H1 (cell line): ENCODE measurements around the gene ATR. TPM values are rescaled to one million over a fixed set of nuclear protein-coding genes. Genes with fewer than 3 reads are reported as not detected.

Experiments used
- BRCA1 ChIP-seq: IDR thresholded peaks from 2 replicates; pipeline ENCODE4 v1.6.1; 2012; ENCODE audit warnings: low read depth, low read length, improper control_type of control experiment
- CBX5 ChIP-seq: fragments of 300-800, 300-1000 bp; sonication (generic); IDR thresholded peaks from 2 replicates; pipeline ENCODE4 v1.7.1; 2016; ENCODE audit warnings: antibody characterized with exemption, low read length, low read depth
- CHD1 ChIP-seq: IDR thresholded peaks from 2 replicates; pipeline ENCODE4 v1.6.1; 2012; ENCODE audit warnings: low read depth, low read length, improper control_type of control experiment
- EGR1 ChIP-seq: IDR thresholded peaks from 2 replicates; pipeline ENCODE4 v1.6.1; 2011; ENCODE audit warnings: low read depth, low read length, borderline replicate concordance
- EZH2 ChIP-seq: fragments of 200-600 bp; sonication (generic); IDR thresholded peaks from 2 replicates; pipeline ENCODE4 v1.7.1; 2012; ENCODE audit warnings: low read depth, mild to moderate bottlenecking, moderate library complexity, low read length, inconsistent platforms; ENCODE audit not compliant: severe bottlenecking
- FOSL1 ChIP-seq: IDR thresholded peaks from 2 replicates; pipeline ENCODE4 v1.6.1; 2011; ENCODE audit warnings: mild to moderate bottlenecking, low read depth, low read length, moderate library complexity; ENCODE audit not compliant: insufficient read depth
- GABPA ChIP-seq: IDR thresholded peaks from 2 replicates; pipeline ENCODE4 v1.6.1; 2011; ENCODE audit warnings: mild to moderate bottlenecking, low read length, moderate library complexity, borderline replicate concordance; ENCODE audit not compliant: insufficient read depth
- GTF2F1 ChIP-seq: IDR thresholded peaks from 2 replicates; pipeline ENCODE4 v1.6.1; 2012; ENCODE audit warnings: low read depth, low read length, improper control_type of control experiment, borderline replicate concordance
- HDAC2 ChIP-seq, 2 experiments: fragments of 300-600 bp in 1 of 2; sonication (generic) in 1 of 2; IDR thresholded peaks; 2 replicates each; pipeline ENCODE4 v1.6.1; 2011 to 2012; ENCODE audit warnings: low read depth in 2 of 2, low read length in 2 of 2, mild to moderate bottlenecking in 2 of 2, moderate library complexity in 2 of 2, borderline replicate concordance in 1 of 2, inconsistent platforms in 1 of 2
- JUND ChIP-seq: IDR thresholded peaks from 2 replicates; pipeline ENCODE4 v1.6.1; 2011; ENCODE audit warnings: mild to moderate bottlenecking, improper control_type of control experiment, low read length
- KDM5A ChIP-seq: fragments of 200-600 bp; IDR thresholded peaks from 2 replicates; pipeline ENCODE4 v1.7.1; 2012; ENCODE audit warnings: mild to moderate bottlenecking, low read length, inconsistent platforms, mixed read lengths
- MAFK ChIP-seq: IDR thresholded peaks from 2 replicates; pipeline ENCODE4 v1.6.1; 2012; ENCODE audit warnings: low read depth, mild to moderate bottlenecking, improper control_type of control experiment, low read length
- NANOG ChIP-seq: IDR thresholded peaks from 2 replicates; pipeline ENCODE4 v1.6.1; 2011; ENCODE audit warnings: low read length, low read depth, mild to moderate bottlenecking, inconsistent platforms; ENCODE audit not compliant: insufficient read depth, poor library complexity, severe bottlenecking
- POLR2A ChIP-seq, 2 experiments: IDR thresholded peaks; 1 replicate in 1 of 2; 2 replicates in 1 of 2; pipeline ENCODE4 v1.6.1; 2011; ENCODE audit warnings: low read depth in 2 of 2, low read length in 2 of 2, mild to moderate bottlenecking in 2 of 2; ENCODE audit errors: control extremely low read depth in 1 of 2
- POLR2AphosphoS5 ChIP-seq: IDR thresholded peaks from 2 replicates; pipeline ENCODE4 v1.6.1; 2011; ENCODE audit warnings: low read depth, low read length
- RFX5 ChIP-seq: IDR thresholded peaks from 2 replicates; pipeline ENCODE4 v1.6.1; 2011; ENCODE audit warnings: low read depth, low read length, improper control_type of control experiment, borderline replicate concordance
- SAP30 ChIP-seq: fragments of 300-600 bp; sonication (generic); IDR thresholded peaks from 2 replicates; pipeline ENCODE4 v1.7.1; 2012; ENCODE audit warnings: low read length, moderate library complexity, mild to moderate bottlenecking, inconsistent platforms; ENCODE audit not compliant: insufficient read depth, insufficient replicate concordance
- SIN3A ChIP-seq, 2 experiments: IDR thresholded peaks in 1 of 2; conservative IDR thresholded peaks in 1 of 2; 2 replicates each; pipeline ENCODE4 v1.6.1; 2011 to 2012; ENCODE audit warnings: low read length in 2 of 2, improper control_type of control experiment in 1 of 2, low read depth in 1 of 2, mild to moderate bottlenecking in 1 of 2
- SIRT6 ChIP-seq: IDR thresholded peaks from one replicate; pipeline ENCODE4 v1.7.1; 2012; ENCODE audit warnings: low read length, inconsistent platforms
- SP2 ChIP-seq: IDR thresholded peaks from 2 replicates; pipeline ENCODE4 v1.6.1; 2012; ENCODE audit warnings: mild to moderate bottlenecking, low read length, inconsistent platforms
- SP4 ChIP-seq: IDR thresholded peaks from 2 replicates; pipeline ENCODE4 v1.6.1; 2012; ENCODE audit warnings: low read length, inconsistent platforms
- SRF ChIP-seq: IDR thresholded peaks from 2 replicates; pipeline ENCODE4 v1.6.1; 2011; ENCODE audit warnings: mild to moderate bottlenecking, low read depth, low read length, moderate library complexity
- SUZ12 ChIP-seq: fragments of 200-600 bp; sonication (generic); IDR thresholded peaks from 2 replicates; pipeline ENCODE4 v1.6.1; 2012; ENCODE audit warnings: mild to moderate bottlenecking, inconsistent platforms, low read length, moderate library complexity, mixed read lengths
- TBP ChIP-seq: IDR thresholded peaks from 2 replicates; pipeline ENCODE4 v1.6.1; 2011; ENCODE audit warnings: low read depth, low read length, improper control_type of control experiment
- polyA plus RNA-seq, 7 experiments: library from polyadenylated mRNA; depleted of rRNA in 3 of 7; stranded (reverse) in 5 of 7; unstranded in 2 of 7; fragments of >200 nt in 5 of 7; fragments of 200-250 nt in 2 of 7; gene quantifications; 1 replicate in 5 of 7; 2 replicates in 1 of 7; 4 replicates in 1 of 7; pipeline versions ENCODE4 v1.2.1 to v1.2.3, GENCODE V29; 2011 to 2013; ENCODE audit warnings: missing spikeins in 2 of 7, mixed read lengths in 2 of 7
- total RNA-seq: library from RNA; stranded (reverse); fragmentation: NEBNext Ultra II Directional; extraction: Animal tissue kit (Norgen Biotek cat#: 25700); gene quantifications from 2 replicates; pipeline ENCODE4 v1.2.1, GENCODE V29; 2021

The ATR gene
- total and polyA plus RNA-seq, 2 of the 8 experiments (the other 6 are each of a cell fraction or from before 2014, with no cell fraction given): 8.4 to 23.2 TPM

- TF ChIP-seq CBX5: no peak
- TF ChIP-seq SRF: no peak
- peak; percentile 97 for TF ChIP-seq FOSL1
- TF ChIP-seq EZH2: no peak
- peak; percentile 78 to 88; a peak in 2 of 4 replicates for TF ChIP-seq SIN3A (conservative IDR thresholded peaks at IDR 0.05 in 1 of 2, IDR thresholded peaks at IDR 0.05 in 1 of 2; ENCODE audit: low read depth in 1 of 2, low read length in 2 of 2)
- TF ChIP-seq POLR2A (IDR thresholded peaks at IDR 0.05; ENCODE audit: control extremely low read depth in 1 of 2, low read depth in 2 of 2, low read length in 2 of 2): peak; percentile 84 to 94
- no peak for TF ChIP-seq SP2
- TF ChIP-seq KDM5A: no peak
- peak; percentile 89 for TF ChIP-seq EGR1
- TF ChIP-seq JUND: no peak
- TF ChIP-seq SIRT6: no peak
- TF ChIP-seq GTF2F1: 0 out of 2 replicates have a peak, but pooled peaks have one; percentile 25
- TF ChIP-seq HDAC2 (IDR thresholded peaks at IDR 0.05; ENCODE audit: borderline replicate concordance in 1 of 2, low read depth in 2 of 2, low read length in 2 of 2): peak; percentile 53 to 98; a peak in 3 of 4 replicates
- TF ChIP-seq SP4: no peak
- peak; percentile 44 for TF ChIP-seq NANOG
- TF ChIP-seq RFX5: no peak
- TF ChIP-seq BRCA1: no peak
- TF ChIP-seq CHD1: no peak
- no peak for TF ChIP-seq SUZ12
- peak; percentile 87 for TF ChIP-seq TBP
- TF ChIP-seq POLR2AphosphoS5: peak; percentile 92
- TF ChIP-seq SAP30: no peak
- TF ChIP-seq GABPA: peak; percentile 79; the same call in 1 of the 2 replicates
- no peak for TF ChIP-seq MAFK
Measured at GRCh38 chr3:142578329-142579223, at the start of gene ATR (continued).
